HEK293 (cell line): ENCODE results near the gene CEP55.

Experiments used
- CTCF ChIA-PET: fragments of 350-600 bp; formaldehyde crosslinking; extraction: SDS; loops from one replicate; lab custom pipeline; 2021; ENCODE audit warnings: antibody characterized with exemption; lab: Yijun Ruan, JAX
- POLR2A ChIA-PET: fragments of 300-600 bp; formaldehyde crosslinking; extraction: SDS; loops from one replicate; lab custom pipeline; 2020; ENCODE audit warnings: antibody characterized with exemption, inconsistent platforms; lab: Yijun Ruan, JAX
- H3K27ac ChIP-seq: fragments of 200-500 bp; sonication (Bioruptor generic); 2 replicates; pipeline ENCODE4 v1.5.1; 2014; ENCODE audit warnings: low read depth, low read length, control low read depth, inconsistent platforms; ENCODE audit errors: extremely low read depth
- H3K36me3 ChIP-seq, 2 experiments: fragments of 200-500 bp in 1 of 2; sonication (Bioruptor generic) in 1 of 2; 1 replicate in 1 of 2; 2 replicates in 1 of 2; pipeline ENCODE4 v1.5.1; 2014 to 2017; ENCODE audit warnings: inconsistent platforms in 2 of 2, low read length in 2 of 2; ENCODE audit not compliant: control insufficient read depth in 2 of 2, insufficient read depth in 1 of 2
- H3K4me1 ChIP-seq: fragments of 200-500 bp; sonication (Bioruptor generic); 2 replicates; pipeline ENCODE4 v1.5.1; 2014; ENCODE audit warnings: mild to moderate bottlenecking, low read length, inconsistent platforms; ENCODE audit not compliant: control insufficient read depth, insufficient read depth
- H3K4me3 ChIP-seq: 2 replicates; pipeline ENCODE4 v1.5.1; 2011; ENCODE audit warnings: low read depth, mild to moderate bottlenecking, control low read depth, low read length, moderate library complexity
- H3K9me3 ChIP-seq: fragments of 200-500 bp; sonication (Bioruptor generic); 2 replicates; pipeline ENCODE4 v1.5.1; 2014; ENCODE audit warnings: low read depth, low read length, inconsistent platforms; ENCODE audit not compliant: control insufficient read depth, insufficient read depth
- HIC1 ChIP-seq: fragments of 450-650 bp; formaldehyde crosslinking; IDR thresholded peaks from 2 replicates; pipeline ENCODE4 v1.5.1; 2016; ENCODE audit warnings: missing biosample characterization, missing genetic modification characterization
- PRDM1 ChIP-seq: fragments of 450-650 bp; formaldehyde crosslinking; IDR thresholded peaks from 2 replicates; pipeline ENCODE4; 2016; ENCODE audit warnings: missing biosample characterization, missing genetic modification characterization
- PRDM10 ChIP-seq: fragments of 450-650 bp; formaldehyde crosslinking; IDR thresholded peaks from 2 replicates; pipeline ENCODE4 v1.5.1; 2016; ENCODE audit warnings: missing biosample characterization, missing genetic modification characterization
- PRDM6 ChIP-seq: fragments of 450-650 bp; formaldehyde crosslinking; IDR thresholded peaks from 2 replicates; pipeline ENCODE4 v1.5.1; 2017; ENCODE audit warnings: missing biosample characterization, missing genetic modification characterization
- SP7 ChIP-seq: fragments of 450-650 bp; formaldehyde crosslinking; IDR thresholded peaks from 2 replicates; pipeline ENCODE4 v1.5.1; 2016; ENCODE audit warnings: missing biosample characterization, missing genetic modification characterization
- ZBTB17 ChIP-seq: fragments of 450-650 bp; formaldehyde crosslinking; IDR thresholded peaks from 2 replicates; pipeline ENCODE4 v1.5.1; 2016; ENCODE audit warnings: missing biosample characterization, missing genetic modification characterization
- ZBTB20 ChIP-seq: fragments of 450-650 bp; formaldehyde crosslinking; IDR thresholded peaks from 2 replicates; pipeline ENCODE4 v1.5.1; 2016; ENCODE audit warnings: missing biosample characterization, missing genetic modification characterization
- ZIC2 ChIP-seq: fragments of 450-650 bp; formaldehyde crosslinking; IDR thresholded peaks from 2 replicates; pipeline ENCODE4 v1.5.1; 2016; ENCODE audit warnings: missing biosample characterization, missing genetic modification characterization
- ZNF280D ChIP-seq: fragments of 450-650 bp; formaldehyde crosslinking; IDR thresholded peaks from 2 replicates; pipeline ENCODE4 v1.5.1; 2016; ENCODE audit warnings: missing biosample characterization, missing genetic modification characterization
- ZNF341 ChIP-seq: fragments of 450-650 bp; formaldehyde crosslinking; IDR thresholded peaks from 2 replicates; pipeline ENCODE4; 2016; ENCODE audit warnings: low read depth, missing biosample characterization, missing genetic modification characterization
- ZNF37A ChIP-seq: fragments of 450-650 bp; IDR thresholded peaks from 2 replicates; pipeline ENCODE4 v1.5.1; 2018; ENCODE audit warnings: missing biosample characterization, missing genetic modification characterization
- ZNF398 ChIP-seq: fragments of 450-650 bp; formaldehyde crosslinking; IDR thresholded peaks from 2 replicates; pipeline ENCODE4 v1.5.1; 2017; ENCODE audit warnings: missing biosample characterization, missing genetic modification characterization
- ZNF521 ChIP-seq: fragments of 450-650 bp; formaldehyde crosslinking; IDR thresholded peaks from 2 replicates; pipeline ENCODE4 v1.5.1; 2017; ENCODE audit warnings: missing biosample characterization, mild to moderate bottlenecking, missing genetic modification characterization
- ZNF660 ChIP-seq: fragments of 450-650 bp; IDR thresholded peaks from 2 replicates; pipeline ENCODE4 v1.5.1; 2018; ENCODE audit warnings: missing biosample characterization, mild to moderate bottlenecking, missing genetic modification characterization
- ZNF777 ChIP-seq: fragments of 450-650 bp; formaldehyde crosslinking; IDR thresholded peaks from 2 replicates; pipeline ENCODE4 v1.5.1; 2017; ENCODE audit warnings: missing biosample characterization, missing genetic modification characterization, borderline replicate concordance

The CEP55 gene

GRCh38 chr10:93566435-93567276 lies 70.2 kb downstream of the CEP55 start, which contains the start of gene FFAR4 (continued):
- TF ChIP-seq ZNF280D (tag by site-specific recombination), result no peak
- TF ChIP-seq ZNF660, result 0 out of 2 replicates have a peak, but pooled peaks have one; percentile 52
- TF ChIP-seq ZBTB17 (tag by site-specific recombination), result peak; percentile 78
- TF ChIP-seq ZBTB20 (tag by site-specific recombination), result peak; percentile 22; the same call in 1 of the 2 replicates
- TF ChIP-seq ZNF777 (tag by site-specific recombination), result peak; percentile 79
- no peak for TF ChIP-seq PRDM6 (tag by site-specific recombination)
- TF ChIP-seq ZNF341 (tag by site-specific recombination), result peak; percentile 55
- 0 out of 2 replicates have a peak, but pooled peaks have one; percentile 13 for TF ChIP-seq PRDM10
- peak; percentile 29; the same call in 1 of the 2 replicates for TF ChIP-seq ZNF398 (tag by site-specific recombination)
- peak; percentile 35; the same call in 1 of the 2 replicates for TF ChIP-seq ZIC2
- peak; percentile 20; the same call in 1 of the 2 replicates for TF ChIP-seq PRDM1 (tag by site-specific recombination)

GRCh38 chr10:93567277-93568104 lies 71.1 kb downstream of the CEP55 start:
- TF ChIP-seq HIC1 (tag by site-specific recombination) (no peak), ZNF37A (tag by site-specific recombination) (no peak), SP7 (tag by site-specific recombination) (no peak), ZNF521 (no peak)
- CTCF ChIA-PET, result interaction anchor here (0.6 to 1.4 kb wide), 3 partner anchors 8 to 15 kb away, joined by 3 to 6 read pairs (median 3); no protein-coding TSS in a partner anchor
- Histone ChIP-seq H3K4me1 (no peaks in the 10 kb centered on the region), H3K9me3 (no peaks in the 10 kb centered on the region), H3K36me3 (no peaks in the 10 kb centered on the region), H3K27ac (no peak overlapping the region), H3K4me3 (no peak overlapping the region)
- POLR2A ChIA-PET, result no interaction called here
